ENCODE results near the gene NMU. TPM values are rescaled to one million over a fixed set of nuclear protein-coding genes. Genes with fewer than 3 reads are reported as not detected.

Gene NMU
- total and polyA plus RNA-seq, 9 of the 15 experiments (the other 6 are each of a cell fraction or from before 2014, with no cell fraction given) = 73.8 to 846 (median 599) TPM

- Histone ChIP-seq H2AFZ (ENCODE audit: low read depth, low read length) (peak overlapping the region; percentile 41), H3K27me3 (ENCODE audit: control insufficient read depth in 2 of 2, insufficient read depth in 2 of 2, low read length in 2 of 2) (no peaks in the 10 kb centered on the region), H3K9me1 (ENCODE audit: control insufficient read depth, insufficient read depth, low read length) (no peaks in the 10 kb centered on the region), H3K4me3 (peak overlapping the region; percentile 50), H3K9me3 (replicated peaks; ENCODE audit: control insufficient read depth, insufficient read depth, low read depth, low read length) (no peaks in the 10 kb centered on the region), H3K4me2 (ENCODE audit: insufficient read depth, low read length) (peak overlapping the region; percentile 80), H3K9ac (ENCODE audit: insufficient read depth in 1 of 2, low read depth in 2 of 2, low read length in 2 of 2) (peak overlapping the region; percentile 72 to 95), H3K4me1 (replicated peaks in 1 of 2; ENCODE audit: control insufficient read depth in 2 of 2, insufficient read depth in 2 of 2, low read length in 2 of 2) (peaks cover 9 to 32% of the 10 kb centered on the region in 2 experiments; a peak in 4 of 5 replicates), H3K36me3 (ENCODE audit: control insufficient read depth, insufficient read depth, low read length) (no peaks in the 10 kb centered on the region), H3K79me2 (ENCODE audit: control insufficient read depth, insufficient read depth, low read length) (peaks cover 51% of the 10 kb centered on the region), H3K27ac (ENCODE audit: extremely low read depth, low read depth, low read length) (peak overlapping the region; percentile 91), H4K20me1 (replicated peaks; ENCODE audit: control insufficient read depth, insufficient read depth, low read length) (no peaks in the 10 kb centered on the region)
- in situ Hi-C loops (cut with MboI) (loop anchor here (10.0 kb wide), 1 partner anchor 201 kb away; the partner anchor contains the start of gene SRD5A3), intact Hi-C loops (cut with micrococcal nuclease) (loop anchor here (2.0 to 10.0 kb wide), 6 partner anchors 91 to 361 kb away; partner anchors contain the start of genes NMU and SRD5A3)
- ChIA-PET POLR2A (interaction anchor here (0.6 to 1.1 kb wide), 5 partner anchors 11 to 1095 kb away, joined by 3 to 9 read pairs (median 4); partner anchors contain the start of gene NMU), CTCF (ENCODE audit: low intra/inter-chr PET ratio) (no interaction called here)
- FAIRE-seq (peak; percentile 40), DNase-seq (ENCODE audit: extremely low read depth in 1 of 4, low spot score in 3 of 4) (peak; percentile 74 to 84 (median 76)), ATAC-seq (peak; percentile 69)
- under 1% methylated on average over 49 of the region's 87 CpGs for WGBS (ENCODE audit: insufficient coverage, low coverage, missing lambda C conversion rate)
- no TSS peak for BruUV-seq (replicated peaks)
- peak; percentile 18 for TF ChIP-seq CHD4 (IDR thresholded peaks at IDR 0.05; ENCODE audit: insufficient read depth, insufficient replicate concordance, low read depth, low read length, poor library complexity, severe bottlenecking)
- no peak for TF ChIP-seq HSF4 (CRISPR knock-in tag; IDR thresholded peaks at IDR 0.05; ENCODE audit: borderline replicate concordance)
- no peak for TF ChIP-seq CTCFL (IDR thresholded peaks at IDR 0.05; ENCODE audit: borderline replicate concordance, insufficient read depth, low read depth, low read length, poor library complexity, severe bottlenecking)
- TF ChIP-seq CBX3 (IDR thresholded peaks at IDR 0.05; ENCODE audit: borderline replicate concordance in 1 of 2, low read length in 2 of 2) = no peak
- no peak for TF ChIP-seq RBM17 (IDR thresholded peaks at IDR 0.05; ENCODE audit: borderline replicate concordance, low read depth, low read length)
- no peak for TF ChIP-seq CSDE1 (IDR thresholded peaks at IDR 0.05)
- TF ChIP-seq POLR2AphosphoS2 (IDR thresholded peaks at IDR 0.05; ENCODE audit: low read length) = no peak
- TF ChIP-seq DIDO1 (tag; IDR thresholded peaks at IDR 0.05; ENCODE audit: low read depth) = no peak
- peak; percentile 32 for TF ChIP-seq RBM25 (IDR thresholded peaks at IDR 0.05; ENCODE audit: low read depth, low read length, severe bottlenecking)
- peak; percentile 54 for TF ChIP-seq NFIC (IDR thresholded peaks at IDR 0.05)
- TF ChIP-seq MAFK (IDR thresholded peaks at IDR 0.05; ENCODE audit: low read length) = no peak
- no peak for TF ChIP-seq SMAD2 (IDR thresholded peaks at IDR 0.05; ENCODE audit: low read depth, low read length)
- no peak for TF ChIP-seq COPS2 (conservative IDR thresholded peaks at IDR 0.05)
- no peak for TF ChIP-seq ZNF280B (CRISPR knock-in tag; IDR thresholded peaks at IDR 0.05)
- TF ChIP-seq TFE3 (CRISPR knock-in tag; IDR thresholded peaks at IDR 0.05) = no peak
Observed at GRCh38 chr4:55545641-55546505, 90.2 kb downstream of the NMU start.

Data from K562 (cell line).